B cell (primary cell): Measurements from ENCODE around the gene ADAMTS19.

Source experiments
- EZH2 ChIP-seq: IDR thresholded peaks from 2 replicates; pipeline ENCODE4 v1.6.1; 2012; ENCODE audit warnings: borderline replicate concordance, low read depth, mild to moderate bottlenecking, moderate library complexity, low read length; ENCODE audit not compliant: insufficient read depth, poor library complexity, severe bottlenecking
- TF ChIP-seq, protein P1 (sequence below): fragments of 200-600 bp; IDR thresholded peaks from one replicate; pipeline ENCODE4 v1.8.0; 2022; ENCODE audit warnings: antibody characterized with exemption, mild to moderate bottlenecking

DNA sequence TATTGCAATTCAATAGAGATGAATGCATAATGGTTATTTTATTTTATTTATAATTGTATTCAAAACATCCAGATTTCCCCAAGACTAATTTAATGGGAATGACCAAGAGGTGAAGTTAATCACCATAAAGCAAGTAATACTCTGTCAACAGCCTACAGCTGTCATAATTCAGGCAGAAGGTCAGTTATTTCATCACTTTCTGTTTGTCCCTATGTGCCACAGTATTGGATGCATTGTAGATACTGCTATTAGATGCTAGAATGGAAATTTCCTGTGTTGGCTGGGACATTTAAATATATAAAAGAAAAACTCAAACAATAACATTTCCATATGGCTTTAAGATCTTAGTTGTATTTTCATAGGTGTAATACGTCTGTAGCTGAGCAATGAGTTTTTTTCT, 231.1 kb downstream of the ADAMTS19 start:
- TF ChIP-seq, protein P1, sequence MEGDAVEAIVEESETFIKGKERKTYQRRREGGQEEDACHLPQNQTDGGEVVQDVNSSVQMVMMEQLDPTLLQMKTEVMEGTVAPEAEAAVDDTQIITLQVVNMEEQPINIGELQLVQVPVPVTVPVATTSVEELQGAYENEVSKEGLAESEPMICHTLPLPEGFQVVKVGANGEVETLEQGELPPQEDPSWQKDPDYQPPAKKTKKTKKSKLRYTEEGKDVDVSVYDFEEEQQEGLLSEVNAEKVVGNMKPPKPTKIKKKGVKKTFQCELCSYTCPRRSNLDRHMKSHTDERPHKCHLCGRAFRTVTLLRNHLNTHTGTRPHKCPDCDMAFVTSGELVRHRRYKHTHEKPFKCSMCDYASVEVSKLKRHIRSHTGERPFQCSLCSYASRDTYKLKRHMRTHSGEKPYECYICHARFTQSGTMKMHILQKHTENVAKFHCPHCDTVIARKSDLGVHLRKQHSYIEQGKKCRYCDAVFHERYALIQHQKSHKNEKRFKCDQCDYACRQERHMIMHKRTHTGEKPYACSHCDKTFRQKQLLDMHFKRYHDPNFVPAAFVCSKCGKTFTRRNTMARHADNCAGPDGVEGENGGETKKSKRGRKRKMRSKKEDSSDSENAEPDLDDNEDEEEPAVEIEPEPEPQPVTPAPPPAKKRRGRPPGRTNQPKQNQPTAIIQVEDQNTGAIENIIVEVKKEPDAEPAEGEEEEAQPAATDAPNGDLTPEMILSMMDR = no peak
- no peak for TF ChIP-seq EZH2
